SK-N-MC (cell line): ENCODE measurements around the gene PCGF1.

ENCODE experiments used
- EZH2 ChIP-seq: fragments of 200-600 bp; sonication (generic); IDR thresholded peaks from one replicate; pipeline ENCODE4 v1.6.1; 2017; ENCODE audit warnings: antibody characterized with exemption
- FOXP2 ChIP-seq: optimal IDR thresholded peaks from 2 replicates; pipeline ENCODE3; 2011; ENCODE audit warnings: mild to moderate bottlenecking, moderate library complexity; ENCODE audit not compliant: insufficient read depth; ENCODE audit errors: extremely low read length, control extremely low read depth
- POLR2AphosphoS5 ChIP-seq: IDR thresholded peaks from 2 replicates; pipeline ENCODE4 v1.6.1; 2012; ENCODE audit warnings: mild to moderate bottlenecking, low read depth, low read length, borderline replicate concordance

DNA sequence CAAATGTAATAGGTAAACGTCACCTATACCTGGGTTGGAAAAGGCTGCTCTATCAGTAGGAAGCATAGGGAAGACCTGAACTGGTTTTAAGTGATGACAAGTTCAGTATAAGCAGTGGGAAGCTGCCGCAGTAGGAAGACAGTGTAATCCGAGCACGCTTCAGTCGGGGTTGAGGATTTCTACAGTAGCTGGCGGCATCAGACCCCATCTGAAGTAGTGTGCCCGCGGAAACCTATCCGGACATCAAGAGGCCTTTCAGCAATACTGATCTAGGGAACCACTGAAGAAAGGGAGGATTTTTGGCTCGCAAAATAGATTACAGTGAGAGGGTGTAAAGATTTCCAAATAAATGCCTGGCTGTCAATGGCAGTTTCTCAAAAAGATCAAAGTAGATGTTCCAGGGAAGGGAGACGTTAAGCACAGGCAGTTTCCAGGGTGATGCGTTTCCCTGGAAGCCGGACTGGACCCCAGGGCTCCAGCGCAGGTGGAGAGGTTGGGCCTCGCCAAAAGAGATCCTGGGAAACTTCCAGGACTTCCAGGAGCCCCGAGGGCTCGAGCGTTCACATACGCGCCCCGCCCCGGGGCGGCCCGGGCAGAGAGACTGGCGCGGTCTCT, 40.9 kb upstream of the PCGF1 start:
- no peak for TF ChIP-seq EZH2
- no peak for TF ChIP-seq FOXP2
- TF ChIP-seq POLR2AphosphoS5: no peak
